Chondrocyte (in vitro differentiated cells): ENCODE results near the gene EPN2. TPM values are rescaled to one million over a fixed set of nuclear protein-coding genes. Genes with fewer than 3 reads are reported as not detected.

Source experiments
- DNase-seq: peaks from one replicate; pipeline ENCODE4 v3.0.0; 2021; ENCODE audit warnings: mixed read lengths, low spot score
- H3K27ac Mint-ChIP-seq: one replicate; pipeline ENCODE4 v1.8.0; 2021; ENCODE audit warnings: mild to moderate bottlenecking, moderate library complexity, mixed read lengths; ENCODE audit not compliant: unreplicated experiment
- H3K27me3 Mint-ChIP-seq: 2 replicates; pipeline ENCODE4 v1.8.0; 2021; ENCODE audit warnings: low read depth, mixed read lengths
- H3K36me3 Mint-ChIP-seq: 2 replicates; pipeline ENCODE4 v1.8.0; 2021; ENCODE audit warnings: low read depth, mixed read lengths
- H3K4me1 Mint-ChIP-seq: 2 replicates; pipeline ENCODE4 v1.8.0; 2021; ENCODE audit warnings: low read depth, mild to moderate bottlenecking, mixed read lengths
- H3K4me3 Mint-ChIP-seq: one replicate; pipeline ENCODE4 v1.8.0; 2021; ENCODE audit warnings: mild to moderate bottlenecking, moderate library complexity, mixed read lengths; ENCODE audit not compliant: unreplicated experiment
- H3K9me3 Mint-ChIP-seq: 2 replicates; pipeline ENCODE4 v1.8.0; 2021; ENCODE audit warnings: low read depth, mixed read lengths
- total RNA-seq: library from RNA; stranded (reverse); gene quantifications from 3 replicates; pipeline ENCODE4 v1.2.1, GENCODE V29; 2021
- TF ChIP-seq, protein P1 (sequence below): fragments of 200-600 bp; sonication (generic); IDR thresholded peaks from 2 replicates; pipeline ENCODE4 v1.5.0; 2021; ENCODE audit warnings: antibody characterized with exemption, mild to moderate bottlenecking, moderate library complexity

EPN2 gene
- total RNA-seq, 1 donor from 2014 or later: 37.8 TPM

DNA sequence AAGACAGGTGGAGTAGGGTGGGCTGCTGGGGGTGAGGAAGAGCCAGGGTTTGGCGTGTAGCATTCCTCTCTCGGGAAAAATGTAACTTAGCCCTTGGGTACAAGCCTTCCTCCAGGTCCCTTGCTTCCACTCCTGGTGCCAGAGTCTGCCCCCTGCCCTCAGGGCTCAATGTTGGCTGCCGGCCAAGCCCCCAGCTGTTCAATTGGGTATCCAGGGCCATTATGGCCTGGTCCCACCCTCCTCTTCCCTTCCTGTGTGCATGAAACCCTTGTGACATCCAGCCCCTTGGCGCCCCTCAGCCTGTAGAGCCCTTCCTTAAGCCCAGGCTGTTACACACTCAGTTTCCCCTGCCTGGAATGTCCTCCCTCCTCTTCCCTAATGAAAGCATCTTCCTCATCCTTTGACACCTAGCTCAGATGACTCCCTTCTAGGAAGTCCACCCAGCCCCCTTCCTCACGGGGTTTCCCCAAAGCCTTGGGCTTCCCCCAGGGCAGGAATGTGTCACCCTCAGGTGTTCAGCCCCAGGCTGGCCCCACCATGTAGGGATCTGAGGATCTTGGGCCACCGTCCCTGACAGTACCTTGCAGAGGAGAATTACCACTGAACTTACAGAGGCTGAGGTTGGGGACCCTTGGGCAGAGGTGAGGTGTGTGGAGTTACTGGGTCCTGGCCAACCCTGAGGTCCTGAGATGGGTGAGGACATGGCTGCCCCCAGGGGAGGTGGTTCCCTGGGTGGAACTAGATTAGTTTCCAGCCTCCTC lies 95.4 kb downstream of the EPN2 start:
- no peak for DNase-seq
- no peaks in the 10 kb centered on the region for H3K27me3 Mint-ChIP-seq
- TF ChIP-seq, protein P1, sequence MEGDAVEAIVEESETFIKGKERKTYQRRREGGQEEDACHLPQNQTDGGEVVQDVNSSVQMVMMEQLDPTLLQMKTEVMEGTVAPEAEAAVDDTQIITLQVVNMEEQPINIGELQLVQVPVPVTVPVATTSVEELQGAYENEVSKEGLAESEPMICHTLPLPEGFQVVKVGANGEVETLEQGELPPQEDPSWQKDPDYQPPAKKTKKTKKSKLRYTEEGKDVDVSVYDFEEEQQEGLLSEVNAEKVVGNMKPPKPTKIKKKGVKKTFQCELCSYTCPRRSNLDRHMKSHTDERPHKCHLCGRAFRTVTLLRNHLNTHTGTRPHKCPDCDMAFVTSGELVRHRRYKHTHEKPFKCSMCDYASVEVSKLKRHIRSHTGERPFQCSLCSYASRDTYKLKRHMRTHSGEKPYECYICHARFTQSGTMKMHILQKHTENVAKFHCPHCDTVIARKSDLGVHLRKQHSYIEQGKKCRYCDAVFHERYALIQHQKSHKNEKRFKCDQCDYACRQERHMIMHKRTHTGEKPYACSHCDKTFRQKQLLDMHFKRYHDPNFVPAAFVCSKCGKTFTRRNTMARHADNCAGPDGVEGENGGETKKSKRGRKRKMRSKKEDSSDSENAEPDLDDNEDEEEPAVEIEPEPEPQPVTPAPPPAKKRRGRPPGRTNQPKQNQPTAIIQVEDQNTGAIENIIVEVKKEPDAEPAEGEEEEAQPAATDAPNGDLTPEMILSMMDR: no peak
- H3K4me3 Mint-ChIP-seq: no peak overlapping the region
- H3K27ac Mint-ChIP-seq: no peak overlapping the region
- no peaks in the 10 kb centered on the region for H3K36me3 Mint-ChIP-seq
- no peaks in the 10 kb centered on the region for H3K9me3 Mint-ChIP-seq
- peaks cover 38% of the 10 kb centered on the region for H3K4me1 Mint-ChIP-seq

DNA sequence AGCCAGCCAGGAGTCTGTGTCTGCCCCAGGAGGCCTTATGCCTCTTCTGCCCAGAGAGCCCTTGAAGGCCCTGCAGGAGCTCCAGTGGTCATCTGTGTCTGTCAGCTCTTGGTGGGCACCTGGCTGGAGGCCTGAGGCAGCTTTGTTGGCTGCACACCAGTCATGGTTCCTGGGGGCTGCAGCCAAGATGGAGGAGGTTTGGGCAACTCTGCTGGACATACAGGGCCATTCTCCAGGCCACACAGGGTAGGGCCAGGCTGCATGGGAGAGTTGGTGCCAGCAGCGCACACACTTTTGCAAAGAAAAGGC lies 95.9 kb downstream of the EPN2 start:
- DNase-seq: no peak
- no peaks in the 10 kb centered on the region for H3K36me3 Mint-ChIP-seq
- no peak overlapping the region for H3K4me3 Mint-ChIP-seq
- H3K27ac Mint-ChIP-seq: no peak overlapping the region
- no peaks in the 10 kb centered on the region for H3K27me3 Mint-ChIP-seq
- H3K4me1 Mint-ChIP-seq: peaks cover 38% of the 10 kb centered on the region
- no peaks in the 10 kb centered on the region for H3K9me3 Mint-ChIP-seq
- TF ChIP-seq, protein P1: no peak

DNA sequence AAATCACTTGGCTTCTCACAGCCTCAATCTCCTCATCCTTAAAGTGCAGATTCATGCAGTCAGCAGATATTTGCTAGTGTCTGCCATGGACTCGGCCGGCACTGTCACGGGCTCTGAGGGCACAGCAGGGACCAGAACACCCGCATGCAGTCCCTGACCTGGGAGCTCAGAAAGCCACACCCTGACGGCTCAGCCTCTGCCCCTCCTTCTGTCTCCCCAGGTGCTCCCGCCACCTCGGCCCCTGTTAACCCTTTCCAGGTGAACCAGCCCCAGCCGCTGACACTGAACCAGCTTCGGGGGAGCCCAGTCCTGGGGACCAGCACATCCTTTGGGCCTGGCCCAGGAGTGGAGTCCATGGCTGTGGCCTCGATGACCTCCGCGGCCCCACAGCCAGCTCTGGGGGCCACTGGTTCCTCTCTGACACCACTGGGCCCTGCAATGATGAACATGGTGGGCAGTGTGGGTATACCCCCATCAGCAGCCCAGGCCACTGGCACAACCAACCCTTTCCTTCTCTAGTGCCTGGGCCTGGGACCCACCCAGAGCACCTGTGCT lies 96.6 kb downstream of the EPN2 start:
- Mint-ChIP-seq H3K9me3 (no peaks in the 10 kb centered on the region), H3K36me3 (no peaks in the 10 kb centered on the region), H3K27me3 (no peaks in the 10 kb centered on the region), H3K4me1 (peaks cover 38% of the 10 kb centered on the region), H3K4me3 (no peak overlapping the region), H3K27ac (no peak overlapping the region)
- DNase-seq: no peak
- TF ChIP-seq, protein P1: no peak

DNA sequence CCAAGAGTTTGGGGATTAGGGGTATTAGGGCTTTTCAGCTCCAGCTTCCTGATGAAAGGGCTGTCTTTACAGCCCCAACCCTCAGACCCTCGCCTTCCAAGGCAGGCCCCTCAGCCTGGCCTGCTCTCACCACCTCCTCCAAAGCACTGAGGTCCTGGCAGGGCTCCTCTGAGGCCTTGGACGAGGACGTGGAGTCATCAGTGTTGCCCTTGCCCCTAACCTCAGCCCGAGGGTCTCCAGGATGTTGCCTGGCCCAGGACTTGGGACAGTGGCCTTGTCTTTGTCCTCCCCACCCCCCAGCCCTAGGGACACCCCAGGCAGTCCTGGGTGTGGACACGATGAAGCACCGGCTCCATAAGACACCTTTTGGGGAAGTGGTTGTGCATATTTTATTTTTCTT lies 97.2 kb downstream of the EPN2 start:
- Mint-ChIP-seq H3K9me3 (no peaks in the 10 kb centered on the region), H3K27me3 (no peaks in the 10 kb centered on the region), H3K4me1 (peaks cover 41% of the 10 kb centered on the region), H3K36me3 (no peaks in the 10 kb centered on the region), H3K27ac (no peak overlapping the region), H3K4me3 (no peak overlapping the region)
- TF ChIP-seq, protein P1: no peak
- no peak for DNase-seq

DNA sequence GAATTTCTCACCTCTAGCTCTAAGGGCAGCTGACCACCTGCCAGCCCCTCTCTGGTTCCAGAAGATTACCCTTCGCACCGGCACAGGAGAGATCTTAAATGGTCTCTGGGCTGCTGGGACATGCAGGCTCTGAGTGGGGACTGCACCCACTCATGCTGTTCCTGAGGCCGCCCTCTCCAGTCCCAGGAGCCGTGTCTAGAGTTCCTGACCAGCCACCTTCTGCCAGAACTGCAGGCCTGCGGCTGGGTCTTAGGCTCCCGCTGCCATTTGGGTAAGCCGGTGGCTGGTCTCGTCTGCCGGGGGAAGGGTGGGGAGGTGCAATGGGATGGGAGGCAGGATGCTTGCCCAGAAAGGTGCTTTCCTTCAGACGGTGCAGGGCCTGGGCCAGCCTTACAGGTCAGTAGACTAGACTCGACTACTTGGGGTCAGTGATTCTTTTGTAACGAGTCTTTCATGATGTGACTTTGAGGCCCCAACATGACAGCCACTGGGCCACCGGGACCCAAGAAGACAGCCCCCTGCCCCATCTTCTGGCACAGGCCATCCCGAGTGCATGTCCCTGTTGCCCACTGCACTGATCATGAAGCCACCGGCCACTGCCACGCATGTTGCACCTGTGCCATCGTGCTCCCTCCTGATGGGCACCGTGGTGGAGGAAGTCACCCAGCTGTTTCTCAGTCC lies 98.9 kb downstream of the EPN2 start:
- Mint-ChIP-seq H3K27ac (no peak overlapping the region), H3K4me3 (no peak overlapping the region), H3K4me1 (peaks cover 35% of the 10 kb centered on the region), H3K9me3 (no peaks in the 10 kb centered on the region), H3K36me3 (no peaks in the 10 kb centered on the region), H3K27me3 (no peaks in the 10 kb centered on the region)
- DNase-seq: no peak
- TF ChIP-seq, protein P1: no peak
